ENCODE measurements around the gene HDAC11. TPM values are rescaled to one million over a fixed set of nuclear protein-coding genes. Genes with fewer than 3 reads are reported as not detected.

Gene HDAC11
- total and polyA plus RNA-seq, 2 of the 13 experiments (the other 11 are each of a cell fraction or from before 2014, with no cell fraction given) = 13.7 to 33.1 TPM

DNA sequence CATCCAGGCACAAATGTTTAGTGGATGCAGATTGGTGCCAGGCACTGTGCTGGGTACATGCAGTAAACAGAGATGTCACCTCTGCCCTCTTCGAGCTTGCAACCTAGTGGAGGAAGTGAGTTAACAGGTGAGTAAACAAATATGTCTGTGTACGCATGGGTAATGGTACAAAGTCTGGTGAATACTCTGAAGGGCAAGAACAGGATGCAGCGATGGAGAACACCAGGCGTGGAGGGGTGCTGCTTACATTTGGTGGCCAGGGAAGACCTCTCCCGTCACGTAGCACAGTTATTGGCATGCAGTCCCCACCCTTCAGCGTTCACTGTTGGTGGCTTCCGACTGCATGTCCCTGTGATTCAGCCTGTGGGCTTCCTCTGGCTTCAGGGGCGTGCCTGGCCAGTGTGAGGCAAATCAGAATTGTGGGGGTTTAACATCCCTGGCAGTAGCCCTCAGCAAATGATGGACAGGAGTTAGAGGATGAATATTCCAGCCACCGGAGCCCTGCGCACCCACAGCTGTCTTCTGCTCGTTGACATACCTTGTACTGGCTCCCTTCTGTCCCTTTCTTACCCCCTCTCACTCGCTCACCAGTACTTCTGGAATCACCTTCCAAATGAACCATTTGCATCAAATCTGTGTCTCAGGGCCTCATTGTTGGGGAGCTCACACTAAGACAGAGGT lies 9.1 kb upstream of the HDAC11 start (continued):
- TF ChIP-seq ZSCAN5A (CRISPR knock-in tag; IDR thresholded peaks at IDR 0.05; ENCODE audit: borderline replicate concordance) = peak; percentile 22; the same call in 1 of the 2 replicates
- TF ChIP-seq, protein P1, sequence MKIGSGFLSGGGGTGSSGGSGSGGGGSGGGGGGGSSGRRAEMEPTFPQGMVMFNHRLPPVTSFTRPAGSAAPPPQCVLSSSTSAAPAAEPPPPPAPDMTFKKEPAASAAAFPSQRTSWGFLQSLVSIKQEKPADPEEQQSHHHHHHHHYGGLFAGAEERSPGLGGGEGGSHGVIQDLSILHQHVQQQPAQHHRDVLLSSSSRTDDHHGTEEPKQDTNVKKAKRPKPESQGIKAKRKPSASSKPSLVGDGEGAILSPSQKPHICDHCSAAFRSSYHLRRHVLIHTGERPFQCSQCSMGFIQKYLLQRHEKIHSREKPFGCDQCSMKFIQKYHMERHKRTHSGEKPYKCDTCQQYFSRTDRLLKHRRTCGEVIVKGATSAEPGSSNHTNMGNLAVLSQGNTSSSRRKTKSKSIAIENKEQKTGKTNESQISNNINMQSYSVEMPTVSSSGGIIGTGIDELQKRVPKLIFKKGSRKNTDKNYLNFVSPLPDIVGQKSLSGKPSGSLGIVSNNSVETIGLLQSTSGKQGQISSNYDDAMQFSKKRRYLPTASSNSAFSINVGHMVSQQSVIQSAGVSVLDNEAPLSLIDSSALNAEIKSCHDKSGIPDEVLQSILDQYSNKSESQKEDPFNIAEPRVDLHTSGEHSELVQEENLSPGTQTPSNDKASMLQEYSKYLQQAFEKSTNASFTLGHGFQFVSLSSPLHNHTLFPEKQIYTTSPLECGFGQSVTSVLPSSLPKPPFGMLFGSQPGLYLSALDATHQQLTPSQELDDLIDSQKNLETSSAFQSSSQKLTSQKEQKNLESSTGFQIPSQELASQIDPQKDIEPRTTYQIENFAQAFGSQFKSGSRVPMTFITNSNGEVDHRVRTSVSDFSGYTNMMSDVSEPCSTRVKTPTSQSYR (CRISPR knock-in tag; IDR thresholded peaks at IDR 0.05; ENCODE audit: borderline replicate concordance) = no peak; the same call in 1 of the 2 replicates
- no peak for TF ChIP-seq ZFYVE20 (CRISPR knock-in tag; IDR thresholded peaks at IDR 0.05; ENCODE audit: borderline replicate concordance, low read depth)
- peak; percentile 93 for TF ChIP-seq RXRB (CRISPR knock-in tag; IDR thresholded peaks at IDR 0.05; ENCODE audit: borderline replicate concordance)
- no peak for TF ChIP-seq SMAD3 (CRISPR knock-in tag; IDR thresholded peaks at IDR 0.05)
- no peak for TF ChIP-seq ZNF33A (CRISPR knock-in tag; IDR thresholded peaks at IDR 0.05; ENCODE audit: borderline replicate concordance)
- TF ChIP-seq MAFG (CRISPR knock-in tag; IDR thresholded peaks at IDR 0.05) = no peak
- TF ChIP-seq CCAR2 (optimal IDR thresholded peaks at IDR 0.05; ENCODE audit: low read depth, low read length) = no peak
- TF ChIP-seq KDM5A (IDR thresholded peaks at IDR 0.05; ENCODE audit: borderline replicate concordance, low read length) = no peak
- TF ChIP-seq, protein P2, sequence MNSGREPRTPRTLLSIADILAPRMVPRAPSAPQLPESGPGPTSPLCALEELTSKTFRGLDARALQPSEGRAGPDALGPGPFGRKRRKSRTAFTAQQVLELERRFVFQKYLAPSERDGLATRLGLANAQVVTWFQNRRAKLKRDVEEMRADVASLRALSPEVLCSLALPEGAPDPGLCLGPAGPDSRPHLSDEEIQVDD (CRISPR knock-in tag; IDR thresholded peaks at IDR 0.05; ENCODE audit: borderline replicate concordance) = no peak
- no peak; the same call in 1 of the 2 replicates for TF ChIP-seq ZNF770 (CRISPR knock-in tag; IDR thresholded peaks at IDR 0.05)
- no peak for TF ChIP-seq ZNF678 (CRISPR knock-in tag; IDR thresholded peaks at IDR 0.05)
- peak; percentile 4; the same call in 1 of the 2 replicates for TF ChIP-seq NFIC (IDR thresholded peaks at IDR 0.05; ENCODE audit: low read length)
- no peak for TF ChIP-seq HNRNPH1 (optimal IDR thresholded peaks at IDR 0.05; ENCODE audit: low read depth, low read length)
- 0 out of 2 replicates have a peak, but pooled peaks have one; percentile 23 for TF ChIP-seq ZNF543 (CRISPR knock-in tag; IDR thresholded peaks at IDR 0.05)
- TF ChIP-seq NFKB2 (CRISPR knock-in tag; IDR thresholded peaks at IDR 0.05; ENCODE audit: borderline replicate concordance) = peak; percentile 53; the same call in 1 of the 2 replicates
- TF ChIP-seq ZNF709 (CRISPR knock-in tag; IDR thresholded peaks at IDR 0.05) = peak; percentile 60; the same call in 1 of the 2 replicates
- TF ChIP-seq ZNF205 (CRISPR knock-in tag; IDR thresholded peaks at IDR 0.05) = peak; percentile 83
- peak; percentile 94 for TF ChIP-seq ZNF878 (CRISPR knock-in tag; IDR thresholded peaks at IDR 0.05)
- no peak for TF ChIP-seq RFX5 (IDR thresholded peaks at IDR 0.05; ENCODE audit: low read depth, low read length)
- no peak for TF ChIP-seq PCBP1 (IDR thresholded peaks at IDR 0.05; ENCODE audit: borderline replicate concordance, low read depth, low read length)
- TF ChIP-seq IRF1 (CRISPR knock-in tag; IDR thresholded peaks at IDR 0.05; ENCODE audit: low read depth) = no peak

All from HepG2 (cell line).